ENCODE results near the gene FILIP1.

DNA sequence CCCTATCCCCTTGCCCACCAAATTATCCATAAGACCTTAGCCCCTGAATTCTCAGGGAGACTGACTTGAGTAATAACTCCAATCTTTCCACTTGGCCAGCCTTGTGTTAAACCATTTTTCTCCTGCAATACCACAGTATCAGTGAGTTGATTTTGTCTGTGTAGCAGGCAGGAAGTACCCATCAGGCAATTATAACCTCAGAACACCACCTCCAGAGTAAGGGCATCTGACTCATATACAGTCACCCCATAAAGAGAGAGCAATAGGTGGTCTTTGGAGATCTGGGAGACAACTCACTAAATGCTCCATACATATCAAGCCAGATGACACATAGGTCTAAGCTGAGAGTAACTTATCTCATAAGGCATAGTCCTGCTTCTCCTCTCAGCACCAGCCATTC lies 83.7 kb downstream of the FILIP1 start:
- TF ChIP-seq, protein P1, sequence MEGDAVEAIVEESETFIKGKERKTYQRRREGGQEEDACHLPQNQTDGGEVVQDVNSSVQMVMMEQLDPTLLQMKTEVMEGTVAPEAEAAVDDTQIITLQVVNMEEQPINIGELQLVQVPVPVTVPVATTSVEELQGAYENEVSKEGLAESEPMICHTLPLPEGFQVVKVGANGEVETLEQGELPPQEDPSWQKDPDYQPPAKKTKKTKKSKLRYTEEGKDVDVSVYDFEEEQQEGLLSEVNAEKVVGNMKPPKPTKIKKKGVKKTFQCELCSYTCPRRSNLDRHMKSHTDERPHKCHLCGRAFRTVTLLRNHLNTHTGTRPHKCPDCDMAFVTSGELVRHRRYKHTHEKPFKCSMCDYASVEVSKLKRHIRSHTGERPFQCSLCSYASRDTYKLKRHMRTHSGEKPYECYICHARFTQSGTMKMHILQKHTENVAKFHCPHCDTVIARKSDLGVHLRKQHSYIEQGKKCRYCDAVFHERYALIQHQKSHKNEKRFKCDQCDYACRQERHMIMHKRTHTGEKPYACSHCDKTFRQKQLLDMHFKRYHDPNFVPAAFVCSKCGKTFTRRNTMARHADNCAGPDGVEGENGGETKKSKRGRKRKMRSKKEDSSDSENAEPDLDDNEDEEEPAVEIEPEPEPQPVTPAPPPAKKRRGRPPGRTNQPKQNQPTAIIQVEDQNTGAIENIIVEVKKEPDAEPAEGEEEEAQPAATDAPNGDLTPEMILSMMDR (IDR thresholded peaks at IDR 0.05), result no peak
- TF ChIP-seq POLR2AphosphoS5 (IDR thresholded peaks at IDR 0.05), result no peak
- no peak for TF ChIP-seq POLR2A (IDR thresholded peaks at IDR 0.05)
- TF ChIP-seq EP300 (IDR thresholded peaks at IDR 0.05), result no peak

All from suprapubic skin (tissue), 4 donors.